Tibial nerve (tissue), 4 donors: ENCODE measurements around the gene PRRC2C. TPM values are rescaled to one million over a fixed set of nuclear protein-coding genes. Genes with fewer than 3 reads are reported as not detected.

Source experiments
- DNase-seq, 2 donors: peaks; one replicate each; pipeline ENCODE4 v3.0.0-alpha.2; 2019; ENCODE audit warnings: low spot score in 2 of 2
- H3K27ac ChIP-seq, 4 donors: fragments of 200-600 bp; sonication (generic) in 3 of 4; one replicate each; pipeline ENCODE4 v1.5.1; 2017 to 2019; ENCODE audit warnings: mild to moderate bottlenecking in 1 of 4
- H3K27me3 ChIP-seq, 2 donors: fragments of 200-600 bp; sonication (generic) in 1 of 2; one replicate each; pipeline versions ENCODE4 v1.5.1 to v1.6.0; 2017 to 2019
- H3K36me3 ChIP-seq, 3 donors: fragments of 200-600 bp; sonication (generic); one replicate each; pipeline ENCODE4 v1.5.1; 2018 to 2019
- H3K4me1 ChIP-seq, 4 donors: fragments of 200-600 bp; sonication (generic) in 3 of 4; one replicate each; pipeline ENCODE4 v1.5.1; 2017 to 2019
- H3K4me3 ChIP-seq, 4 donors: fragments of 200-600 bp; sonication (generic) in 3 of 4; one replicate each; pipeline ENCODE4 v1.5.1; 2017 to 2019; ENCODE audit warnings: mild to moderate bottlenecking in 1 of 4, moderate library complexity in 1 of 4
- H3K9me3 ChIP-seq, 4 donors: fragments of 200-600 bp; sonication (generic) in 3 of 4; one replicate each; pipeline ENCODE4 v1.5.1; 2017 to 2019
- EP300 ChIP-seq, 2 donors: sonication (generic); formaldehyde crosslinking; IDR thresholded peaks; one replicate each; pipeline ENCODE4 v1.6.1; 2017; ENCODE audit warnings: antibody characterized with exemption in 2 of 2, mild to moderate bottlenecking in 1 of 2
- POLR2A ChIP-seq, 2 donors: fragments of 450-650 bp; IDR thresholded peaks; one replicate each; pipeline ENCODE4 v1.6.1; 2017; ENCODE audit warnings: antibody characterized with exemption in 2 of 2, mild to moderate bottlenecking in 2 of 2, moderate library complexity in 2 of 2
- WGBS, 2 donors: methylation state at CpG; one replicate each; pipeline ENCODE4 v1.1.5; 2018; 5-methylcytosine and 5-hydroxymethylcytosine counted together
- total RNA-seq, 4 donors: library from RNA; depleted of rRNA; stranded (reverse); fragments of >200 nt; gene quantifications; one replicate each; pipeline ENCODE4 v1.1.0, GENCODE V29; 2016
- TF ChIP-seq, protein P1 (sequence below), 5 experiments: fragments of 200-600 bp in 3 of 5; fragments of 450-650 bp in 2 of 5; sonication (generic) in 3 of 5; IDR thresholded peaks; one replicate each; pipeline ENCODE4 v1.5.1; 2016 to 2019; ENCODE audit warnings: antibody characterized with exemption in 5 of 5, mild to moderate bottlenecking in 3 of 5, moderate library complexity in 2 of 5

The PRRC2C gene
- total RNA-seq, 4 donors from 2014 or later = 69.8 to 91.6 (median 80.2) TPM

DNA sequence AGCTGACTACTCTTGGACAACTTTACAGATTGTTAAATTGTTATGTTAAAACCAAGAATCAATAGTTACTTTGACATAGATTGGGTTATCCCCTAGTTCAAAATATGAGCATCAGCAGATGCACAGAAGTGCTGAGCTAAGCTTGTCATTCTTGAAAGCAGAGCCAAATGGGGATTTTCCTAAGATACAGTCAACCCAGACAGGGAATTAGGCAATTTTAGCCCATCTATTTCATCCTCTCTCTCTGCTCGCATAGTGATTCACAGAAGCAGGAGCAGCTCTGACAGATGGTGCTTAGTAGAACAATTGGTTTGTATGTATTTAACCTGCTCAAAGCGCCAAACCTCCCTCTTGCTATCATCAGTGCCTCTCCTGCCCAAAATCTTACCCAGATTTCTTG is 27.9 kb upstream of the PRRC2C start:
- H3K27ac ChIP-seq = no peak overlapping the region
- 69 to 72% methylated on average over 2 of the region's 2 CpGs for whole genome bisulfite sequencing, 2 donors
- TF ChIP-seq, protein P1, sequence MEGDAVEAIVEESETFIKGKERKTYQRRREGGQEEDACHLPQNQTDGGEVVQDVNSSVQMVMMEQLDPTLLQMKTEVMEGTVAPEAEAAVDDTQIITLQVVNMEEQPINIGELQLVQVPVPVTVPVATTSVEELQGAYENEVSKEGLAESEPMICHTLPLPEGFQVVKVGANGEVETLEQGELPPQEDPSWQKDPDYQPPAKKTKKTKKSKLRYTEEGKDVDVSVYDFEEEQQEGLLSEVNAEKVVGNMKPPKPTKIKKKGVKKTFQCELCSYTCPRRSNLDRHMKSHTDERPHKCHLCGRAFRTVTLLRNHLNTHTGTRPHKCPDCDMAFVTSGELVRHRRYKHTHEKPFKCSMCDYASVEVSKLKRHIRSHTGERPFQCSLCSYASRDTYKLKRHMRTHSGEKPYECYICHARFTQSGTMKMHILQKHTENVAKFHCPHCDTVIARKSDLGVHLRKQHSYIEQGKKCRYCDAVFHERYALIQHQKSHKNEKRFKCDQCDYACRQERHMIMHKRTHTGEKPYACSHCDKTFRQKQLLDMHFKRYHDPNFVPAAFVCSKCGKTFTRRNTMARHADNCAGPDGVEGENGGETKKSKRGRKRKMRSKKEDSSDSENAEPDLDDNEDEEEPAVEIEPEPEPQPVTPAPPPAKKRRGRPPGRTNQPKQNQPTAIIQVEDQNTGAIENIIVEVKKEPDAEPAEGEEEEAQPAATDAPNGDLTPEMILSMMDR (IDR thresholded peaks at IDR 0.05) = no peak
- TF ChIP-seq POLR2A (IDR thresholded peaks at IDR 0.05) (no peak), EP300 (IDR thresholded peaks at IDR 0.05) (no peak)
- H3K36me3 ChIP-seq = no peaks in the 10 kb centered on the region
- no peaks in the 10 kb centered on the region for H3K4me1 ChIP-seq
- H3K27me3 ChIP-seq = no peaks in the 10 kb centered on the region
- H3K4me3 ChIP-seq = no peak overlapping the region
- peaks cover 0 to 9% (median 0%) of the 10 kb centered on the region in 4 donors for H3K9me3 ChIP-seq
- DNase-seq = no peak

DNA sequence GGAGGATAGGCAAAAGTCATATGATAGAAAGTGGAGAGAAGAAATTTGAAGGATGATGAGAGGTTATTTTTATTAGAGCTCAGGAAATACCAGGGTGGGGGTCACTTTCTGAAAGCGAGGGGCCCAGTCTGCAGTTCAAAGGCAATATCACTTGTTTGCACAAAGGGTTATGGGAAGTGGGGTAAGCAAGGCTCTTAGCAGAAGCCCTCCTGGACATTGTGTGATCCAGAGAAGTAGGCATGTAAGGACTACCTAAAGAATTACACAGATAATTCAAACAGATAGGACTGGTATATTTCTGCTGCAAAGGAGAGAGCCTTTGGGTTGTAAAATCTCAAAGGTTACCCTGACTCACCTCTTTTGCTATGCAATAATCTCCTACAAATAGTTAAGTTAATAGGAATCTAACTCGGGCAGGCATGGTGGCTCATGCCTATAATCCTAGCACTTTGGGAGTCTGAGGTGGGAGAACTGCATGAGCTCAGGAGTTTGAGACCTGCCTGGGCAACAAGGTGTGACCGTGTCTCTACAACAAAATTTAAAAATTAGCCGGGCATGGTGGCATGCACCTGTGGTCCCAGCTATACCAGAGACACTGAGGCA is 25.2 kb upstream of the PRRC2C start:
- 60 to 88% methylated on average over 4 of the region's 4 CpGs for WGBS, 2 donors
- Histone ChIP-seq H3K9me3 (no peaks in the 10 kb centered on the region), H3K27ac (no peak overlapping the region), H3K36me3 (no peaks in the 10 kb centered on the region), H3K27me3 (no peaks in the 10 kb centered on the region), H3K4me3 (no peak overlapping the region), H3K4me1 (no peaks in the 10 kb centered on the region)
- no peak for TF ChIP-seq EP300 (IDR thresholded peaks at IDR 0.05)
- TF ChIP-seq, protein P1 (IDR thresholded peaks at IDR 0.05) = no peak
- TF ChIP-seq POLR2A (IDR thresholded peaks at IDR 0.05) = no peak
- DNase-seq = no peak

DNA sequence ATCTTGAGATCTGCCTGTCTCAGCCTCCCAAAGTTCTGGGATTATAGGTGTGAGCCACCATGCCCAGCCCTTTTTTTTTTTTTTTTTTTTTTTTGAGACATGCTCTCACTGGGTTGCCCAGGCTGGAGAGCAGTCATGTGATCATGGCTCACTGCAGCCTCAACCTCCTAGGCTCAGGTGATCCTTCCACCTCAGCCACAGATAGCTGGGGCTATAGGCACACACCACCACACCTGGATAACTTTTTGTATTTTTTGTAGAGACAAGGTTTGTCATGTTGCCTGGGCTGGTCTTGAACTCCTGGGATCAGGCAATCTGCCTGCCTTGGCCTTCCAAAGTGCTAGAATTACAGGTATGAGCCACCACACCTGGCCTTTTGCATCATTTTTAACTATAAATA is 17.7 kb upstream of the PRRC2C start:
- TF ChIP-seq, protein P1 (IDR thresholded peaks at IDR 0.05) = no peak
- no peaks in the 10 kb centered on the region for H3K9me3 ChIP-seq
- no peaks in the 10 kb centered on the region for H3K36me3 ChIP-seq
- H3K27me3 ChIP-seq = no peaks in the 10 kb centered on the region
- no peak overlapping the region for H3K4me3 ChIP-seq
- no peak for DNase-seq
- H3K27ac ChIP-seq = no peak overlapping the region
- no peaks in the 10 kb centered on the region for H3K4me1 ChIP-seq

DNA sequence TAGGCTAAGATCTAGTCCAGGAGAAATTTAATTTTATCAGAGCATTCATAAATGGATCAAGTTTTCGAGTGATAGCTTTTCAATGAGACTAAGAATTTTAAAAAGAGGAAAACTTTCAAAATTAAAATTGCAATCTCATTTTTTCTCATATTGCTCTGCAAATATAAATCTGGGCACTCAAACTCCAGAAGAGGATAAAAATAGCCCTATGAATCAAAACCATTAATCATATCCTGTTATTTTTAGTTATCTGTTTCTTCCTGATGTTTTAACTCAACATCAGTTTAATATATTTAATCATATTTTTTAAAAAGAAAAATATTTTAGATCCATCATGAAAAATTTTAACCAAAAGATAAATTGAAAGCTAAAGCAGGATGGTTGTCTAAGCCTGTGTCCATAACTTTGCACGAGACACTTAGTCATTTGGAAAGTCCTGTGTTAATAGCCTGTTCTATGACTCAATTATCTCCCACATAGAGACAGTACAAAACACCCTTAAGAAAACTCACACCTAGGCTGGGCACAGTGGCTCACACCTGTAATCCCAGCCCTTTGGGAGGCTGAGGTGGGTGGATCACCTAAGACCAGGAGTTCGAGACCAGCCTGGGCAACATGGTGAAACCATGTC is 17.1 kb upstream of the PRRC2C start:
- Histone ChIP-seq H3K27ac (no peak overlapping the region), H3K4me3 (no peak overlapping the region), H3K27me3 (no peaks in the 10 kb centered on the region), H3K9me3 (no peaks in the 10 kb centered on the region), H3K4me1 (no peaks in the 10 kb centered on the region), H3K36me3 (no peaks in the 10 kb centered on the region)
- no peak for TF ChIP-seq EP300 (IDR thresholded peaks at IDR 0.05)
- TF ChIP-seq, protein P1 (IDR thresholded peaks at IDR 0.05) = no peak
- no peak for TF ChIP-seq POLR2A (IDR thresholded peaks at IDR 0.05)
- WGBS, 2 donors = 70 to 80% methylated on average over 3 of the region's 3 CpGs
- DNase-seq = no peak

DNA sequence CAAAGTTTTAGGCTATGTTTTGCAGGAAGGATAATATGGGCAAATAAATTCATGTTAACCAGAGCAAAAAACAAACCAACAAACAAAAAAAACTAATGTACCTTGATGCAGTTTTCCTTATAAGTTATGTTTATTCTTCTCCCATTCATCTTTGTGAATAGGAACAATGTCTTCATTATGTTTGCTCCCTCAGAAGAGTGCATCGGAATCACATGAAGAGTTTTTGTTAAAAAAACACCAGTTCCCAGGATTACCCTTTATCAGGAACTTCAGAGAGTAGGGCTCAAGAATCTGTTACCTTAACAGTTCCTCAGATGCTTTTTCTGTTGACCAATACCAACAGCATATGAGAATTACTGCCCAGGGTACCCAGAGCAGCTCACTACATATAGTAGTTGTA is 14.6 kb upstream of the PRRC2C start:
- Histone ChIP-seq H3K4me1 (no peaks in the 10 kb centered on the region), H3K27me3 (no peaks in the 10 kb centered on the region), H3K9me3 (no peaks in the 10 kb centered on the region), H3K27ac (no peak overlapping the region), H3K36me3 (no peaks in the 10 kb centered on the region), H3K4me3 (no peak overlapping the region)
- TF ChIP-seq POLR2A (IDR thresholded peaks at IDR 0.05) (no peak), EP300 (IDR thresholded peaks at IDR 0.05) (no peak)
- TF ChIP-seq, protein P1 (IDR thresholded peaks at IDR 0.05) = no peak
- WGBS, 2 donors = 40 to 49% methylated on average over 1 of the region's 1 CpG
- DNase-seq = no peak
